Measurements from ENCODE around the gene MYL12B.

DNA sequence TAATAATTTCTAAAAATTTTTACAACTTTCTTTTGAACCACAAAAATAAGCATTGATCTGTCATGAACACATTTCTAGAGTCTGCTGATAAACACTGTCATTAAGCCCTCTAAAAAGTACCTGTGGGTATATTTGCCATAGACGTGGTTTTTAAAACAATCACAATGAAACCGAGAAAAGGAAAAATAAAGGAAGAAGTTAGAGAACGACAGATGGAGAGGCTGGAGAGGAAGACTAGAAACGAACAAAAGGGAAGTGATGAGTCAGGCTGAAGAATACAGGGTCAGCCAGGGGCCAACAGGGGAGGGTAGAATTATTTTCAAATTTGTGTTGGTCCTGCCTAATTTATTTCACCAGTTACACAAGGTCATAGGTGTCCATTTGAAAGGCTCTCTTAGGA is 62.0 kb downstream of the MYL12B start:
- no peak for TF ChIP-seq POLR2A (IDR thresholded peaks at IDR 0.05)
- TF ChIP-seq, protein P1, sequence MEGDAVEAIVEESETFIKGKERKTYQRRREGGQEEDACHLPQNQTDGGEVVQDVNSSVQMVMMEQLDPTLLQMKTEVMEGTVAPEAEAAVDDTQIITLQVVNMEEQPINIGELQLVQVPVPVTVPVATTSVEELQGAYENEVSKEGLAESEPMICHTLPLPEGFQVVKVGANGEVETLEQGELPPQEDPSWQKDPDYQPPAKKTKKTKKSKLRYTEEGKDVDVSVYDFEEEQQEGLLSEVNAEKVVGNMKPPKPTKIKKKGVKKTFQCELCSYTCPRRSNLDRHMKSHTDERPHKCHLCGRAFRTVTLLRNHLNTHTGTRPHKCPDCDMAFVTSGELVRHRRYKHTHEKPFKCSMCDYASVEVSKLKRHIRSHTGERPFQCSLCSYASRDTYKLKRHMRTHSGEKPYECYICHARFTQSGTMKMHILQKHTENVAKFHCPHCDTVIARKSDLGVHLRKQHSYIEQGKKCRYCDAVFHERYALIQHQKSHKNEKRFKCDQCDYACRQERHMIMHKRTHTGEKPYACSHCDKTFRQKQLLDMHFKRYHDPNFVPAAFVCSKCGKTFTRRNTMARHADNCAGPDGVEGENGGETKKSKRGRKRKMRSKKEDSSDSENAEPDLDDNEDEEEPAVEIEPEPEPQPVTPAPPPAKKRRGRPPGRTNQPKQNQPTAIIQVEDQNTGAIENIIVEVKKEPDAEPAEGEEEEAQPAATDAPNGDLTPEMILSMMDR (IDR thresholded peaks at IDR 0.05), result no peak
